Activated T-helper 17 cell treated with anti-CD3 and anti-CD28 coated beads, Interleukin-2, amount 50 U/mL, for 72 hours (primary cell): ENCODE data around the gene GGT6. TPM values are rescaled to one million over a fixed set of nuclear protein-coding genes. Genes with fewer than 3 reads are reported as not detected.
"Not testable (repeated sequence)": the region's sequence is repeated elsewhere in the genome, so short reads cannot be mapped to it uniquely, and the experiment has no call there.

Experiments used
- ATAC-seq: fragments of 150-1000 bp; cut with Tn5 transposase; replicated peaks from 2 replicates; pipeline ENCODE4 v1.10.0; 2021; ENCODE audit warnings: mild to moderate bottlenecking, moderate library complexity
- H3K27ac Mint-ChIP-seq: one replicate; pipeline ENCODE4 v1.8.0; 2022; ENCODE audit warnings: mixed read lengths
- H3K27me3 Mint-ChIP-seq: one replicate; pipeline ENCODE4 v1.8.0; 2022; ENCODE audit warnings: mixed read lengths
- H3K36me3 Mint-ChIP-seq: one replicate; pipeline ENCODE4 v1.8.0; 2022; ENCODE audit warnings: low read depth, mild to moderate bottlenecking, mixed read lengths
- H3K4me1 Mint-ChIP-seq: one replicate; pipeline ENCODE4 v1.8.0; 2022; ENCODE audit warnings: mixed read lengths
- H3K4me3 Mint-ChIP-seq: one replicate; pipeline ENCODE4 v1.8.0; 2022; ENCODE audit warnings: mild to moderate bottlenecking, mixed read lengths
- H3K9me3 Mint-ChIP-seq: one replicate; pipeline ENCODE4 v1.8.0; 2022; ENCODE audit warnings: mixed read lengths
- total RNA-seq, 2 donors: library from RNA; stranded (reverse); gene quantifications; one replicate each; pipeline ENCODE4 v1.2.3, GENCODE V29; 2022

The GGT6 gene, protein sequence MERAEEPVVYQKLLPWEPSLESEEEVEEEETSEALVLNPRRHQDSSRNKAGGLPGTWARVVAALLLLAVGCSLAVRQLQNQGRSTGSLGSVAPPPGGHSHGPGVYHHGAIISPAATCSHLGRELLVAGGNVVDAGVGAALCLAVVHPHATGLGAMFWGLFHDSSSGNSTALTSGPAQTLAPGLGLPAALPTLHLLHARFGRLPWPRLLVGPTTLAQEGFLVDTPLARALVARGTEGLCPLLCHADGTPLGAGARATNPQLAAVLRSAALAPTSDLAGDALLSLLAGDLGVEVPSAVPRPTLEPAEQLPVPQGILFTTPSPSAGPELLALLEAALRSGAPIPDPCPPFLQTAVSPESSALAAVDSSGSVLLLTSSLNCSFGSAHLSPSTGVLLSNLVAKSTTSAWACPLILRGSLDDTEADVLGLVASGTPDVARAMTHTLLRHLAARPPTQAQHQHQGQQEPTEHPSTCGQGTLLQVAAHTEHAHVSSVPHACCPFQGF
- total RNA-seq = not detected

GRCh38 chr17:4560421-4560820, at the start of gene GGT6:
GGT6 (minus strand) TSS chr17:4560577; CDS start chr17:4560521, 56 bp downstream.
- no peak within 1 kb of the TSS for H3K4me3 Mint-ChIP-seq
- H3K36me3 Mint-ChIP-seq = peaks cover under 1% of the 10 kb centered on the region
- H3K27me3 Mint-ChIP-seq = no peaks in the 10 kb centered on the region
- peaks cover 29% of the 10 kb centered on the region for H3K4me1 Mint-ChIP-seq
- H3K9me3 Mint-ChIP-seq = no peaks in the 10 kb centered on the region
- peak within 1 kb of the TSS; percentile 92 for H3K27ac Mint-ChIP-seq
- ATAC-seq = no peak

DNA sequence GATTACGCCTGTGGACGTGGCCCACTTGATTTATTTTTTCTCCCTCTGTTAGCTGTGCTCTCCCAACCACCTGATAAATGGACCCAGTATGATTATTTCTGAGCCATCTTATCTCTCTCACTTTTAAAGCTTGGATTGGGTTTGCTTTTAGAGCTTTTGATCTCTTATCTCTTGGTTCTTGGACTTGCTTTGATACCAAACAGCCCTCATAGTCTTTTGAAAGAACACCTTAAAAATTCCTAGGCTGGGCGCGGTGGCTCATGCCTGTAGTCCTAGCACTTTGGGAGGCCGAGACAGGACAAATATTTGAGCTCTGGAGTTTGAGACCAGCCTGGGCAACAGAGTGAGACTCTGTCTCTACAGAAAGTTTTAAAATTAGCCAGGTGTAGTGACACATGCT, 49.8 kb upstream of the GGT6 start:
- Mint-ChIP-seq H3K36me3 (no peaks in the 10 kb centered on the region), H3K9me3 (no peaks in the 10 kb centered on the region), H3K4me3 (no peak overlapping the region), H3K27me3 (peaks cover 14% of the 10 kb centered on the region), H3K4me1 (no peaks in the 10 kb centered on the region), H3K27ac (no peak overlapping the region)
- ATAC-seq = no peak

DNA sequence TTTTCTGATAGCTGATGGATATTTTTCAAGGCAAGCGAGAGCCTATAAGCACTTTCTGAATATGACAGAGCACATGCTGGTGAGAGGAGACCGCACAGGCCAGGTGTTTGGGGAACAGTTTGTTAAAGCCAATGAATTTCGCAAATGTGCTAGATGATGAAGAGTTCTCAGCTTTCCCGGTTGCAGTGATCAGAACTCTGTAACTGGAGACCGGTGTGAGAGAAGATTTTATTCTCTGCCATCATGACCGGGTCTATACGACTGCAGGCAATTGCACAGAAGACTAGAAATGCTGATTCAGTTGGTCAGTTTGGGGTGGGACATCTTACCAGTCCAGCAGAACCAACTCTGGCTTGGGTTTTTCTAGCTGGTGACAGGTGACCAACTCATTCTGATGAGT, 49.4 kb upstream of the GGT6 start:
- Mint-ChIP-seq H3K36me3 (no peaks in the 10 kb centered on the region), H3K9me3 (no peaks in the 10 kb centered on the region), H3K27ac (no peak overlapping the region), H3K4me1 (no peaks in the 10 kb centered on the region), H3K4me3 (no peak overlapping the region), H3K27me3 (peaks cover 14% of the 10 kb centered on the region)
- ATAC-seq = no peak

DNA sequence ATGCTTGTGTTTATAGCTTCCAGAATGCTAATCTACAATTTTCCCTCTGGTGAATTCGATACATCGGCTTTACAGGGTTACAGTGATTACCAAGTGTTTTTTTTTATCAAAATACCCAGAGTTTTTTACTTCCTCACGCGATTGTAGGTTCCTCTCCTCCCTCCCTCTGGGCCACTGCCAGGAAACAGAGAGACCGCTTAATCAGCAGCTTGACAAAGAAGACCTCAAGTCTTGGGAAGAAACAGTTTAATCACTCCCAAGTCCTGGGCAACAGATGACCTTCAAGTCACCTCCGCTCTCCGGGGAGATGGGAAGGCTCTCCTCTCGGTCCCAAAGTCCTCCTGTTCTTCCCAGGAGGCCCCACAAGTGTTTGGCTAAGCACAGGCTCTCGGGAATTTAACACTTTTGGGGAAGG, 47.4 kb upstream of the GGT6 start:
- H3K9me3 Mint-ChIP-seq = no peaks in the 10 kb centered on the region
- peaks cover 13% of the 10 kb centered on the region for H3K27me3 Mint-ChIP-seq
- no peak for ATAC-seq
- H3K27ac Mint-ChIP-seq = no peak overlapping the region
- no peaks in the 10 kb centered on the region for H3K36me3 Mint-ChIP-seq
- no peaks in the 10 kb centered on the region for H3K4me1 Mint-ChIP-seq
- no peak overlapping the region for H3K4me3 Mint-ChIP-seq

- H3K36me3 Mint-ChIP-seq = no peaks in the 10 kb centered on the region
- no peak overlapping the region for H3K4me3 Mint-ChIP-seq
- no peak for ATAC-seq
Measured at GRCh38 chr17:4607261-4607741, 46.9 kb upstream of the GGT6 start.

GRCh38 chr17:4605826-4606225, 45.4 kb upstream of the GGT6 start:
- Mint-ChIP-seq H3K27ac (no peak overlapping the region), H3K4me3 (no peak overlapping the region), H3K36me3 (no peaks in the 10 kb centered on the region), H3K27me3 (peaks cover 9% of the 10 kb centered on the region), H3K4me1 (no peaks in the 10 kb centered on the region), H3K9me3 (no peaks in the 10 kb centered on the region)
- no peak for ATAC-seq

More at GRCh38 chr17:4607261-4607741, 46.9 kb upstream of the GGT6 start:
- Mint-ChIP-seq H3K4me1 (no peaks in the 10 kb centered on the region), H3K27ac (no peak overlapping the region), H3K27me3 (peaks cover 13% of the 10 kb centered on the region), H3K9me3 (no peaks in the 10 kb centered on the region)

- H3K27me3 Mint-ChIP-seq, ATAC-seq, H3K27ac Mint-ChIP-seq, H3K36me3 Mint-ChIP-seq, H3K4me3 Mint-ChIP-seq, H3K4me1 Mint-ChIP-seq, H3K9me3 Mint-ChIP-seq: not testable (repeated sequence)
Measured at GRCh38 chr17:4604736-4605135, 44.4 kb upstream of the GGT6 start.

DNA sequence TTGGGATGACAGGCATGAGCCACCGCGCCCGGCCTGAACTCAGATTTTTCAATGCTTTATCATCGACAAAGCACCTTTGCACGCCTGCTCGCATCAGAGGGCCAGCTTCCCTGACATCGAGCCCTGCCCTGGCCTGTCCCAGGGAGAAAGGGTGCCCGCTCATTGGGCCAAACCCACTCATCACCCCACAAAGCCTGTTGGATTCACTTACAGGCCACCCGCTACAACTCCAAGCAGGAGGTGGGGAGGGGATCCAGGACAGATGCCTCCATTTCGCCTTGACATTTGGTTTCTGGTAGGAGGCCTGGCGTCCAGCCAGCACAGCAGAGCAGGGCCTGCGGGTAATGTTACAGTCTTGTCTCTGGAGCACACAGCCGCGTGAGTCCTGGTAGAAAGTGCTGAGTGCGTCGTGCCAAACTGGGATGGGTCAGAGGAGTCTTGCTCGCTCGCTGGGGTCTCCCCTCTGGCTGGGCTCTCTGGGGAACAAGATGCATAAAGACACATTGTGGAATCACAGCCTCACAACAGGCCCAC, 43.8 kb upstream of the GGT6 start:
- Mint-ChIP-seq H3K4me1 (no peaks in the 10 kb centered on the region), H3K27me3 (peaks cover 7% of the 10 kb centered on the region), H3K36me3 (no peaks in the 10 kb centered on the region), H3K4me3 (no peak overlapping the region), H3K9me3 (no peaks in the 10 kb centered on the region), H3K27ac (no peak overlapping the region)
- ATAC-seq = no peak

GRCh38 chr17:4602041-4602440, 41.7 kb upstream of the GGT6 start:
- Mint-ChIP-seq H3K27ac (no peak overlapping the region), H3K4me3 (no peak overlapping the region), H3K27me3 (peaks cover 4% of the 10 kb centered on the region), H3K9me3 (no peaks in the 10 kb centered on the region), H3K4me1 (no peaks in the 10 kb centered on the region), H3K36me3 (no peaks in the 10 kb centered on the region)
- no peak for ATAC-seq

DNA sequence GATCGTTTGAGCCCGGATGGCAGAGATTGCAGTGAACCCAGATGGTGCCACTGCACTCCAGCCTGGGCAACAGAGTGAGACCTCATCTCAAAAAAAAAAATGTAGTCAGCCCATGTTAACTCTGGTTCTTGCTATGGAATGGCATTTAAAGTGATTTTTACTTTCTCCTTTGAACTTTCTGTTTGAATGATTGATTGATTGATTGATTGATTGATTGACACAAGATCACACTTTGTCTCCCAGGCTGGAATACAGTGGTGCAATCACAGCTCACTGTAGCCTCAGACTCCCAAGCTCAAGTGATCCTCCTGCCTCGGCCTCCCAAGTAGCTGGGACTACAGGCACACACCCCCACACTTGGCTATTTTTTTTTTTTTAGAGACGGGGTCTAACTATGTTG, 40.9 kb upstream of the GGT6 start:
- H3K36me3 Mint-ChIP-seq = no peaks in the 10 kb centered on the region
- no peak for ATAC-seq
- no peaks in the 10 kb centered on the region for H3K9me3 Mint-ChIP-seq
- no peaks in the 10 kb centered on the region for H3K4me1 Mint-ChIP-seq
- H3K4me3 Mint-ChIP-seq = no peak overlapping the region
- no peak overlapping the region for H3K27ac Mint-ChIP-seq
- H3K27me3 Mint-ChIP-seq = peaks cover 5% of the 10 kb centered on the region

- Mint-ChIP-seq H3K27ac (no peak overlapping the region), H3K4me1 (no peaks in the 10 kb centered on the region), H3K9me3 (no peaks in the 10 kb centered on the region), H3K27me3 (peaks cover 5% of the 10 kb centered on the region), H3K4me3 (no peak overlapping the region), H3K36me3 (no peaks in the 10 kb centered on the region)
- ATAC-seq = no peak
Measured at GRCh38 chr17:4600563-4600962, 40.2 kb upstream of the GGT6 start.

DNA sequence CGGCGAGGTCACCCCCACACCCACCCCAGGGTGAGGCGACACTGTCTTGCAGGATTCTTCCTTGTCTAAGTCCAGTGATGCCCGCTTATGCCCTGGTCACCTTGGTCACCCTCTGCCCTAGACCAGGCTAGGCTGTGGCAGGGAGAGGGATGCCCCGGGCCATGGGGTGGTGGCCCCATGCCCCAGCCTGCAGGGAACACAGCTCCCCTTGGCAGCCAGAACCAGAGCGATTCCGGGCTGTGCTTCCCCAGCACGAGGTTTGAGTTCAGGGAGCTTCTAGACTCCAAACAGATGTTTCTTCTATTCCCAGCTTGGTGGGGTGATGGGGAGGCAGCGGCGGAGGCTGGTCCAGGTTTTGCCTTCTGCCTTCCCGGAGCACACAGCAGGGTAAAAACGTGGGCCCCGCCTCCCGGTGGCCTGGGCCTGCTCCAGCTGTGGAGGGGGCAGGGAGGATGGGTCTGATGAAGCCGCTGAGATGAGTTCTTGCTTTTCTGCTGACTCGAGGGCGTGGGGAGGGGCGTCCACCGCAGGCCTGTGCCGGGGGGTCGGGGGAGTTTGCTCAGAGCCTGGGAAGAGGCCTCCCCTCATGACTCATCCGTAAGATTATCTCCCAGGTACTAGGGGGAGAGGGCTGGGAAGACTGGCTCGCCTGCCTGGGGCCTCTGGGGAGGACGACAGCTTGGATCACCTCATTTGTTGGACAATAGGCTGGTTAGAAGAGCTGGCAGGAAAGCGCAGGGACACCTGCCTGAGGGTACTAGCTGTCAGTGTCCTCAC, 39.3 kb upstream of the GGT6 start:
- ATAC-seq = no peak
- no peak overlapping the region for H3K27ac Mint-ChIP-seq

GRCh38 chr17:4598776-4599504, 38.6 kb upstream of the GGT6 start:
- no peaks in the 10 kb centered on the region for H3K9me3 Mint-ChIP-seq

More for the DNA sequence above, 39.3 kb upstream of the GGT6 start:
- H3K4me1 Mint-ChIP-seq = no peaks in the 10 kb centered on the region
- H3K4me3 Mint-ChIP-seq = no peak overlapping the region
- peaks cover 5% of the 10 kb centered on the region for H3K27me3 Mint-ChIP-seq
- no peaks in the 10 kb centered on the region for H3K9me3 Mint-ChIP-seq
- no peaks in the 10 kb centered on the region for H3K36me3 Mint-ChIP-seq

DNA sequence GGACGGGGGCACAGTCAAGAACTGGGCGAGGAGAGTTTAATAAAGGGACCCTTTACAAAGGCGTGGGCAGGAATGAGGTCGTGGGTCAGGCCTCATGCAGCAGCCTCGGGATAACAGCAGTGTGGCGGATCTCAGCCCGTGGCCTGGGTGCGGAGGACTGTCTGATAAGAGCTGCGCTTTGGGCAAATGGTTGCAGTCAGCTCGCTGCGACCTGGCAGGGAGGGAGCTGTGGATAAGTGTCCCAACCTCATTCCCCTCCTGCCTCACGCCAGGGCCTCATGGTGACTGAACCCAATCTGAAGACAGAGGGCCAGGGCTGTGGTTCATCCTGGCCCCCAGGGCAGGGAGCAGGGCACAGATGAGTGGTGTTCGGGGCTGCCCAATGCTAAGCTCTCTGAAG, 37.6 kb upstream of the GGT6 start:
- Mint-ChIP-seq H3K36me3 (no peaks in the 10 kb centered on the region), H3K4me3 (no peak overlapping the region), H3K27me3 (peaks cover 2% of the 10 kb centered on the region), H3K27ac (no peak overlapping the region), H3K9me3 (no peaks in the 10 kb centered on the region), H3K4me1 (no peaks in the 10 kb centered on the region)
- ATAC-seq = no peak

More at GRCh38 chr17:4598776-4599504, 38.6 kb upstream of the GGT6 start:
- Mint-ChIP-seq H3K4me1 (no peaks in the 10 kb centered on the region), H3K36me3 (no peaks in the 10 kb centered on the region), H3K27me3 (peaks cover 2% of the 10 kb centered on the region), H3K27ac (no peak overlapping the region), H3K4me3 (no peak overlapping the region)
- no peak for ATAC-seq
